Prostate gland (tissue), 2 donors: ENCODE measurements around the gene DAGLA. TPM values are rescaled to one million over a fixed set of nuclear protein-coding genes. Genes with fewer than 3 reads are reported as not detected.

Experiments used
- DNase-seq: peaks from one replicate; pipeline ENCODE4 v3.0.0-alpha.2; 2019; ENCODE audit warnings: low spot score
- H3K27ac ChIP-seq, 2 donors: fragments of 200-600 bp; sonication (generic); 2 replicates each; pipeline ENCODE4 v1.5.1; 2017 to 2019
- H3K27me3 ChIP-seq: fragments of 200-600 bp; sonication (generic); replicated peaks from 2 replicates; pipeline ENCODE4 v1.5.1; 2019; ENCODE audit not compliant: insufficient read depth
- H3K36me3 ChIP-seq, 2 donors: fragments of 200-600 bp; sonication (generic); 1 replicate in 1 of 2; 2 replicates in 1 of 2; pipeline versions ENCODE4 v1.5.1 to v1.8.1; 2017 to 2019
- H3K4me1 ChIP-seq: fragments of 200-600 bp; sonication (generic); replicated peaks from 2 replicates; pipeline ENCODE4 v1.5.1; 2019
- H3K4me3 ChIP-seq, 2 donors: fragments of 200-600 bp; sonication (generic); 2 replicates each; pipeline ENCODE4 v1.5.1; 2017 to 2019
- H3K9me3 ChIP-seq: fragments of 200-600 bp; sonication (generic); 2 replicates; pipeline ENCODE4 v1.5.1; 2017
- CTCF ChIP-seq, 4 experiments: fragments of 200-600 bp in 2 of 4; fragments of 450-650 bp in 2 of 4; sonication (generic) in 2 of 4; IDR thresholded peaks; 1 replicate in 3 of 4; 2 replicates in 1 of 4; pipeline ENCODE4 v1.5.1; 2016 to 2019; ENCODE audit warnings: antibody characterized with exemption in 4 of 4, mild to moderate bottlenecking in 2 of 4, moderate library complexity in 2 of 4
- POLR2A ChIP-seq: fragments of 450-650 bp; IDR thresholded peaks from one replicate; pipeline ENCODE4 v1.6.1; 2016; ENCODE audit warnings: antibody characterized with exemption, mild to moderate bottlenecking
- POLR2AphosphoS5 ChIP-seq: sonication (generic); formaldehyde crosslinking; IDR thresholded peaks from one replicate; pipeline ENCODE4 v1.6.1; 2017; ENCODE audit warnings: antibody characterized with exemption
- WGBS: methylation state at CpG from one replicate; pipeline ENCODE4 v1.1.5; 2018; 5-methylcytosine and 5-hydroxymethylcytosine counted together
- intact Hi-C: fragments of 100-400 bp; cut with DNase I; formaldehyde crosslinking; loops from one replicate; pipeline ENCODE4 v1.14.2; 2022
- microRNA counts, 2 donors: library from miRNA; unstranded; fragments of <30 nt; microRNA quantifications; one replicate each; lab custom pipeline; 2016 to 2017
- total RNA-seq, 2 donors: library from RNA; depleted of rRNA; stranded (reverse); fragments of >200 nt; gene quantifications; one replicate each; pipeline ENCODE4 v1.1.0, GENCODE V29; 2016

DAGLA gene
- total RNA-seq, 2 donors from 2014 or later, result 10.8 to 12.2 TPM

- H3K4me1 ChIP-seq, result peaks cover 16% of the 10 kb centered on the region
- H3K27ac ChIP-seq, result no peak overlapping the region
- TF ChIP-seq POLR2AphosphoS5 (no peak), CTCF (IDR thresholded peaks at IDR 0.05) (no peak), POLR2A (no peak)
- intact Hi-C loops, result no loop called here
- no peak overlapping the region for H3K4me3 ChIP-seq
- no peaks in the 10 kb centered on the region for H3K27me3 ChIP-seq
- 47% methylated on average over 3 of the region's 3 CpGs for WGBS
- DNase-seq, result no peak
- no peaks in the 10 kb centered on the region for H3K9me3 ChIP-seq
- H3K36me3 ChIP-seq, result peaks cover 0 to 5% of the 10 kb centered on the region in 2 donors
Observed at GRCh38 chr11:61793829-61794204, 113.6 kb downstream of the DAGLA start.

- 84% methylated on average over 4 of the region's 4 CpGs for WGBS
- DNase-seq, result no peak
- no peak overlapping the region for H3K27ac ChIP-seq
- TF ChIP-seq POLR2AphosphoS5 (no peak), POLR2A (no peak)
- H3K4me3 ChIP-seq, result no peak overlapping the region
- peaks cover 16% of the 10 kb centered on the region for H3K4me1 ChIP-seq
- intact Hi-C loops, result no loop called here
- peaks cover 0 to 2% of the 10 kb centered on the region in 2 donors for H3K36me3 ChIP-seq
- no peaks in the 10 kb centered on the region for H3K27me3 ChIP-seq
- H3K9me3 ChIP-seq, result no peaks in the 10 kb centered on the region
Observed at GRCh38 chr11:61794579-61794978, 114.4 kb downstream of the DAGLA start.

GRCh38 chr11:61795459-61795858 lies 115.3 kb downstream of the DAGLA start:
- TF ChIP-seq POLR2A (no peak), POLR2AphosphoS5 (no peak), CTCF (IDR thresholded peaks at IDR 0.05) (no peak)
- intact Hi-C loops, result loop anchor here (5.0 kb wide), 1 partner anchor 312 kb away; no protein-coding TSS in a partner anchor
- no peaks in the 10 kb centered on the region for H3K36me3 ChIP-seq
- no peak overlapping the region for H3K4me3 ChIP-seq
- no peaks in the 10 kb centered on the region for H3K27me3 ChIP-seq
- H3K4me1 ChIP-seq, result peaks cover 16% of the 10 kb centered on the region
- no peaks in the 10 kb centered on the region for H3K9me3 ChIP-seq
- H3K27ac ChIP-seq, result no peak overlapping the region
- 87% methylated on average over 12 of the region's 12 CpGs for WGBS
- DNase-seq, result no peak

- H3K36me3 ChIP-seq, result no peaks in the 10 kb centered on the region
- TF ChIP-seq POLR2A (no peak), CTCF (IDR thresholded peaks at IDR 0.05) (no peak), POLR2AphosphoS5 (no peak)
- no peaks in the 10 kb centered on the region for H3K27me3 ChIP-seq
- H3K9me3 ChIP-seq, result no peaks in the 10 kb centered on the region
- 90% methylated on average over 18 of the region's 18 CpGs for WGBS
- H3K4me1 ChIP-seq, result peaks cover 16% of the 10 kb centered on the region
- intact Hi-C loops, result loop anchor here (2.0 to 5.0 kb wide), 3 partner anchors 95 to 311 kb away; partner anchors contain the start of gene FADS3
- no peak overlapping the region for H3K27ac ChIP-seq
- H3K4me3 ChIP-seq, result no peak overlapping the region
- no peak for DNase-seq
Observed at GRCh38 chr11:61795876-61796526, 115.8 kb downstream of the DAGLA start.

MicroRNA genes within 50 kb of the gene (microRNA counts, 767-probe panel; counts per million panel counts)
- 0 to 431 counts per million in 2 donors for microRNA hsa-miR-611 (lab: Ali Mortazavi, UCI)

Other genes starting within 250 kb of the DAGLA start
- gene LRRC10B, start 171.6 kb upstream of the DAGLA start, total RNA-seq, result 1 to 10 TPM in 1 of 2 donors, under 1 TPM in 1; 0.09 to 1.2 TPM
- gene SYT7, start 99.3 kb upstream of the DAGLA start, total RNA-seq, result 100 to 1,000 TPM; 114 to 199 TPM
- gene MYRF, start 72.2 kb downstream of the DAGLA start, total RNA-seq, result 1 to 10 TPM in 1 of 2 donors, under 1 TPM in 1; 0.77 to 3.4 TPM
- gene TMEM258, start 112.2 kb downstream of the DAGLA start, total RNA-seq, result 10 to 100 TPM; 34.8 to 82.9 TPM
- 10 to 100 TPM; 12.8 to 18.4 TPM for gene FEN1, start 112.5 kb downstream of the DAGLA start, total RNA-seq
- gene FADS1, start 136.6 kb downstream of the DAGLA start, total RNA-seq, result 10 to 100 TPM; 15.0 to 38.7 TPM
- 100 to 1,000 TPM in 1 of 2 donors, 10 to 100 TPM in 1; 67.5 to 213 TPM for gene FADS2, start 147.9 kb downstream of the DAGLA start, total RNA-seq
- gene FADS3, start 211.2 kb downstream of the DAGLA start, total RNA-seq, result 10 to 100 TPM; 18.5 to 74.9 TPM
- gene RAB3IL1, start 237.2 kb downstream of the DAGLA start, total RNA-seq, result 10 to 100 TPM in 1 of 2 donors, 1 to 10 TPM in 1; 3.5 to 53.0 TPM